Spleen (tissue), 7 donors: ENCODE results near the gene MROH8.

Experiments
- POLR2A ChIP-seq, 3 donors: fragments of 450-650 bp; IDR thresholded peaks; one replicate each; pipeline ENCODE4 v1.5.1; 2017; ENCODE audit warnings: antibody characterized with exemption in 3 of 3, mild to moderate bottlenecking in 1 of 3
- POLR2AphosphoS5 ChIP-seq, 3 donors: sonication (generic); formaldehyde crosslinking; IDR thresholded peaks; one replicate each; pipeline ENCODE4 v1.5.1; 2017; ENCODE audit warnings: antibody characterized with exemption in 3 of 3
- TF ChIP-seq, protein P1 (sequence below), 11 experiments: fragments of 200-600 bp in 7 of 11; fragments of 450-650 bp in 4 of 11; sonication (generic) in 4 of 11; IDR thresholded peaks in 8 of 11; conservative IDR thresholded peaks in 3 of 11; 1 replicate in 7 of 11; 2 replicates in 4 of 11; pipeline versions ENCODE4 v1.4.0 to v1.8.0; 2016 to 2021; ENCODE audit warnings: antibody characterized with exemption in 11 of 11, inconsistent platforms in 4 of 11, mild to moderate bottlenecking in 1 of 11
- donor health status: DM: no; HTN: no; CAD: no; lungs with moderate emphysema.
- donor health status: DM: no; HTN: no; CAD: no.
- donor health status: DM: no; HTN: no; CAD: no.

- TF ChIP-seq, protein P1, sequence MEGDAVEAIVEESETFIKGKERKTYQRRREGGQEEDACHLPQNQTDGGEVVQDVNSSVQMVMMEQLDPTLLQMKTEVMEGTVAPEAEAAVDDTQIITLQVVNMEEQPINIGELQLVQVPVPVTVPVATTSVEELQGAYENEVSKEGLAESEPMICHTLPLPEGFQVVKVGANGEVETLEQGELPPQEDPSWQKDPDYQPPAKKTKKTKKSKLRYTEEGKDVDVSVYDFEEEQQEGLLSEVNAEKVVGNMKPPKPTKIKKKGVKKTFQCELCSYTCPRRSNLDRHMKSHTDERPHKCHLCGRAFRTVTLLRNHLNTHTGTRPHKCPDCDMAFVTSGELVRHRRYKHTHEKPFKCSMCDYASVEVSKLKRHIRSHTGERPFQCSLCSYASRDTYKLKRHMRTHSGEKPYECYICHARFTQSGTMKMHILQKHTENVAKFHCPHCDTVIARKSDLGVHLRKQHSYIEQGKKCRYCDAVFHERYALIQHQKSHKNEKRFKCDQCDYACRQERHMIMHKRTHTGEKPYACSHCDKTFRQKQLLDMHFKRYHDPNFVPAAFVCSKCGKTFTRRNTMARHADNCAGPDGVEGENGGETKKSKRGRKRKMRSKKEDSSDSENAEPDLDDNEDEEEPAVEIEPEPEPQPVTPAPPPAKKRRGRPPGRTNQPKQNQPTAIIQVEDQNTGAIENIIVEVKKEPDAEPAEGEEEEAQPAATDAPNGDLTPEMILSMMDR (IDR thresholded peaks at IDR 0.05 in 8 of 11, conservative IDR thresholded peaks at IDR 0.05 in 3 of 11), result no peak
- TF ChIP-seq POLR2A (IDR thresholded peaks at IDR 0.05), result no peak
- no peak for TF ChIP-seq POLR2AphosphoS5 (IDR thresholded peaks at IDR 0.05)
Observed at GRCh38 chr20:37193821-37194220, 14.5 kb upstream of the MROH8 start.
